ENCODE results near the gene PDAP1. TPM values are rescaled to one million over a fixed set of nuclear protein-coding genes. Genes with fewer than 3 reads are reported as not detected.

The PDAP1 gene
- total and polyA plus RNA-seq, 2 of the 13 experiments (the other 11 are each of a cell fraction or from before 2014, with no cell fraction given), result 13.0 to 100 TPM

GRCh38 chr7:99380823-99381663, 27.4 kb downstream of the PDAP1 start (continued):
- TF ChIP-seq ZNF556 (CRISPR knock-in tag; IDR thresholded peaks at IDR 0.05; ENCODE audit: borderline replicate concordance) (no peak), SMC3 (IDR thresholded peaks at IDR 0.05; ENCODE audit: low read length) (no peak), SMARCE1 (IDR thresholded peaks at IDR 0.05; ENCODE audit: borderline replicate concordance) (no peak), HNRNPL (IDR thresholded peaks at IDR 0.05; ENCODE audit: low read depth, low read length) (peak; percentile 49; the same call in 1 of the 2 replicates), ZNF615 (CRISPR knock-in tag; IDR thresholded peaks at IDR 0.05; ENCODE audit: borderline replicate concordance) (no peak), JARID2 (CRISPR knock-in tag; IDR thresholded peaks at IDR 0.05; ENCODE audit: insufficient replicate concordance) (no peak), KMT2A (CRISPR knock-in tag; IDR thresholded peaks at IDR 0.05) (no peak), ZBTB38 (CRISPR knock-in tag; IDR thresholded peaks at IDR 0.05) (0 out of 2 replicates have a peak, but pooled peaks have one; percentile 15), YY1 (IDR thresholded peaks at IDR 0.05; ENCODE audit: insufficient read depth, insufficient replicate concordance, low read depth, low read length) (peak; percentile 16), ZNF616 (CRISPR knock-in tag; IDR thresholded peaks at IDR 0.05; ENCODE audit: low read depth) (no peak), ZNF318 (CRISPR knock-in tag; IDR thresholded peaks at IDR 0.05) (no peak), THYN1 (CRISPR knock-in tag; IDR thresholded peaks at IDR 0.05; ENCODE audit: borderline replicate concordance, low read depth) (no peak), ZNF512B (CRISPR knock-in tag; IDR thresholded peaks at IDR 0.05; ENCODE audit: borderline replicate concordance) (no peak; the same call in 1 of the 2 replicates), IRF9 (CRISPR knock-in tag; IDR thresholded peaks at IDR 0.05; ENCODE audit: borderline replicate concordance) (0 out of 2 replicates have a peak, but pooled peaks have one; percentile 9), PLSCR1 (CRISPR knock-in tag; IDR thresholded peaks at IDR 0.05; ENCODE audit: borderline replicate concordance) (no peak)
